Naive B cell (primary cell): ENCODE results near the gene VAV1. TPM values are rescaled to one million over a fixed set of nuclear protein-coding genes. Genes with fewer than 3 reads are reported as not detected.

Source experiments
- ATAC-seq, 2 donors: fragments of 150-1000 bp; cut with Tn5 transposase; 2 replicates each; pipeline ENCODE4 v1.10.0; 2021; ENCODE audit warnings: low read depth in 2 of 2, mild to moderate bottlenecking in 2 of 2, moderate library complexity in 2 of 2
- DNase-seq: peaks from one replicate; pipeline ENCODE4 v3.0.0; 2022
- H3K27ac Mint-ChIP-seq, 6 donors: one replicate each; pipeline ENCODE4 v1.8.0; 2020 to 2022; ENCODE audit warnings: mild to moderate bottlenecking in 6 of 6, mixed read lengths in 6 of 6, moderate library complexity in 5 of 6, inconsistent platforms in 2 of 6
- H3K27me3 Mint-ChIP-seq, 3 donors: one replicate each; pipeline ENCODE4 v1.8.0; 2021 to 2022; ENCODE audit warnings: mixed read lengths in 3 of 3, mild to moderate bottlenecking in 1 of 3
- H3K36me3 Mint-ChIP-seq, 2 donors: one replicate each; pipeline ENCODE4 v1.8.0; 2020 to 2022; ENCODE audit warnings: mixed read lengths in 2 of 2, inconsistent platforms in 1 of 2, mild to moderate bottlenecking in 1 of 2
- H3K4me1 Mint-ChIP-seq, 3 donors: one replicate each; pipeline ENCODE4 v1.8.0; 2020 to 2022; ENCODE audit warnings: mixed read lengths in 3 of 3, inconsistent platforms in 1 of 3, mild to moderate bottlenecking in 1 of 3, moderate library complexity in 1 of 3
- H3K4me3 Mint-ChIP-seq, 8 donors: one replicate each; pipeline ENCODE4 v1.8.0; 2020 to 2022; ENCODE audit warnings: mild to moderate bottlenecking in 8 of 8, mixed read lengths in 8 of 8, moderate library complexity in 8 of 8, inconsistent platforms in 2 of 8
- H3K9me3 Mint-ChIP-seq, 7 donors: one replicate each; pipeline ENCODE4 v1.8.0; 2020 to 2022; ENCODE audit warnings: mixed read lengths in 7 of 7, mild to moderate bottlenecking in 5 of 7, inconsistent platforms in 2 of 7, moderate library complexity in 1 of 7
- polyA plus RNA-seq, 6 donors: library from polyadenylated mRNA; unstranded; fragments of 300-500 nt; fragmentation: Illumina TruSeq; gene quantifications; one replicate each; pipeline ENCODE4 v1.2.3, GENCODE V29; 2021; ENCODE audit warnings: low read depth in 6 of 6

VAV1 gene
- polyA plus RNA-seq, 6 donors from 2014 or later: 17.9 to 34.0 (median 23.7) TPM

GRCh38 chr19:6847828-6848200, 75.3 kb downstream of the VAV1 start:
- no peaks in the 10 kb centered on the region for H3K9me3 Mint-ChIP-seq
- no peak for ATAC-seq
- no peak overlapping the region for H3K4me3 Mint-ChIP-seq
- H3K36me3 Mint-ChIP-seq: peaks cover 0 to 6% of the 10 kb centered on the region in 2 donors
- no peak for DNase-seq
- no peaks in the 10 kb centered on the region for H3K27me3 Mint-ChIP-seq
- H3K4me1 Mint-ChIP-seq: peaks cover 0 to 7% (median 0%) of the 10 kb centered on the region in 3 donors
- H3K27ac Mint-ChIP-seq: no peak overlapping the region

GRCh38 chr19:6848986-6849385, 76.5 kb downstream of the VAV1 start:
- Mint-ChIP-seq H3K4me1 (peaks cover 0 to 5% (median 3%) of the 10 kb centered on the region in 3 donors), H3K4me3 (no peak overlapping the region), H3K36me3 (peaks cover 0 to 9% of the 10 kb centered on the region in 2 donors), H3K27me3 (no peaks in the 10 kb centered on the region), H3K9me3 (no peaks in the 10 kb centered on the region), H3K27ac (no peak overlapping the region)
- ATAC-seq: no peak
- DNase-seq: no peak

GRCh38 chr19:6849876-6850275, 77.4 kb downstream of the VAV1 start:
- no peaks in the 10 kb centered on the region for H3K9me3 Mint-ChIP-seq
- DNase-seq (no peak), ATAC-seq (no peak)
- peak overlapping the region in 2 of 6 donors; percentile 37 to 67 for H3K27ac Mint-ChIP-seq
- no peak overlapping the region for H3K4me3 Mint-ChIP-seq
- H3K27me3 Mint-ChIP-seq: no peaks in the 10 kb centered on the region
- peaks cover 0 to 5% (median 2%) of the 10 kb centered on the region in 3 donors for H3K4me1 Mint-ChIP-seq
- H3K36me3 Mint-ChIP-seq: peaks cover under 1 to 18% of the 10 kb centered on the region in 2 donors

GRCh38 chr19:6851359-6851758, 78.9 kb downstream of the VAV1 start:
- no peak overlapping the region for H3K27ac Mint-ChIP-seq
- H3K4me1 Mint-ChIP-seq: peaks cover 2 to 5% (median 5%) of the 10 kb centered on the region in 3 donors
- DNase-seq (no peak), ATAC-seq (no peak)
- H3K9me3 Mint-ChIP-seq: no peaks in the 10 kb centered on the region
- peaks cover 10 to 31% of the 10 kb centered on the region in 2 donors for H3K36me3 Mint-ChIP-seq
- H3K27me3 Mint-ChIP-seq: no peaks in the 10 kb centered on the region
- no peak overlapping the region for H3K4me3 Mint-ChIP-seq

- no peaks in the 10 kb centered on the region for H3K9me3 Mint-ChIP-seq
- H3K36me3 Mint-ChIP-seq: peaks cover 14 to 38% of the 10 kb centered on the region in 2 donors
- H3K27me3 Mint-ChIP-seq: no peaks in the 10 kb centered on the region
- H3K27ac Mint-ChIP-seq: no peak overlapping the region
- no peak for DNase-seq
- H3K4me1 Mint-ChIP-seq: peaks cover 2 to 9% (median 5%) of the 10 kb centered on the region in 3 donors
- ATAC-seq: no peak
- no peak overlapping the region for H3K4me3 Mint-ChIP-seq
These were observed 79.5 kb downstream of the VAV1 start for GRCh38 chr19:6852001-6852400.

- Mint-ChIP-seq H3K4me1 (peaks cover 2 to 9% (median 5%) of the 10 kb centered on the region in 3 donors), H3K27ac (peak overlapping the region in 3 of 6 donors; percentile 52 to 93 (median 59)), H3K9me3 (no peaks in the 10 kb centered on the region), H3K36me3 (peaks cover 14 to 40% of the 10 kb centered on the region in 2 donors), H3K27me3 (no peaks in the 10 kb centered on the region), H3K4me3 (no peak overlapping the region)
- ATAC-seq (no peak), DNase-seq (no peak)
These were observed 81.4 kb downstream of the VAV1 start for GRCh38 chr19:6853868-6854267.

- ATAC-seq: no peak
- Mint-ChIP-seq H3K9me3 (no peaks in the 10 kb centered on the region), H3K4me3 (no peak overlapping the region), H3K36me3 (peaks cover 14 to 36% of the 10 kb centered on the region in 2 donors), H3K4me1 (peaks cover 0 to 9% (median 5%) of the 10 kb centered on the region in 3 donors), H3K27me3 (no peaks in the 10 kb centered on the region), H3K27ac (peak overlapping the region in 1 of 6 donors; percentile 78)
- DNase-seq: no peak
These were observed 82.2 kb downstream of the VAV1 start for GRCh38 chr19:6854758-6855157.

GRCh38 chr19:6856749-6857372, 84.4 kb downstream of the VAV1 start:
- Mint-ChIP-seq H3K4me3 (peak overlapping the region in 1 of 8 donors; percentile 2), H3K9me3 (no peaks in the 10 kb centered on the region), H3K27ac (peak overlapping the region in 4 of 6 donors; percentile 33 to 82 (median 56)), H3K4me1 (peaks cover 3 to 11% (median 9%) of the 10 kb centered on the region in 3 donors), H3K36me3 (peaks cover 14 to 34% of the 10 kb centered on the region in 2 donors), H3K27me3 (no peaks in the 10 kb centered on the region)
- ATAC-seq (no peak), DNase-seq (no peak)

- Mint-ChIP-seq H3K27me3 (no peaks in the 10 kb centered on the region), H3K4me3 (peak overlapping the region in 4 of 8 donors; percentile 30 to 88 (median 53)), H3K4me1 (peaks cover 13 to 15% (median 15%) of the 10 kb centered on the region in 3 donors), H3K9me3 (no peaks in the 10 kb centered on the region), H3K27ac (peak overlapping the region; percentile 73 to 96 (median 93)), H3K36me3 (peaks cover 1 to 4% of the 10 kb centered on the region in 2 donors)
- DNase-seq (no peak), ATAC-seq (no peak)
These were observed 89.3 kb downstream of the VAV1 start for GRCh38 chr19:6861683-6862286.

- ATAC-seq (peak; percentile 80 to 83), DNase-seq (peak; percentile 81)
- H3K9me3 Mint-ChIP-seq: no peaks in the 10 kb centered on the region
- H3K4me3 Mint-ChIP-seq: peak overlapping the region; percentile 82 to 94 (median 89)
- no peaks in the 10 kb centered on the region for H3K36me3 Mint-ChIP-seq
- H3K27me3 Mint-ChIP-seq: no peaks in the 10 kb centered on the region
- H3K27ac Mint-ChIP-seq: peak overlapping the region; percentile 57 to 95 (median 92)
- peaks cover 13 to 15% (median 14%) of the 10 kb centered on the region in 3 donors for H3K4me1 Mint-ChIP-seq
These were observed 90.2 kb downstream of the VAV1 start for GRCh38 chr19:6862673-6863078.

GRCh38 chr19:6864325-6864940, 91.9 kb downstream of the VAV1 start:
- ATAC-seq: no peak
- H3K4me3 Mint-ChIP-seq: peak overlapping the region in 2 of 8 donors; percentile 19 to 50
- H3K27ac Mint-ChIP-seq: peak overlapping the region in 2 of 6 donors; percentile 49 to 54
- no peaks in the 10 kb centered on the region for H3K9me3 Mint-ChIP-seq
- no peaks in the 10 kb centered on the region for H3K36me3 Mint-ChIP-seq
- no peaks in the 10 kb centered on the region for H3K27me3 Mint-ChIP-seq
- H3K4me1 Mint-ChIP-seq: peaks cover 13 to 15% (median 14%) of the 10 kb centered on the region in 3 donors
- DNase-seq: no peak

GRCh38 chr19:6865849-6866248, 93.3 kb downstream of the VAV1 start:
- ATAC-seq: no peak
- Mint-ChIP-seq H3K9me3 (no peaks in the 10 kb centered on the region), H3K36me3 (no peaks in the 10 kb centered on the region), H3K27me3 (no peaks in the 10 kb centered on the region), H3K4me3 (no peak overlapping the region), H3K4me1 (peaks cover 13 to 15% (median 14%) of the 10 kb centered on the region in 3 donors), H3K27ac (peak overlapping the region in 1 of 6 donors; percentile 69)
- no peak for DNase-seq

- H3K27ac Mint-ChIP-seq: peak overlapping the region in 1 of 6 donors; percentile 34
- ATAC-seq: no peak
- peaks cover 0 to 4% (median 0%) of the 10 kb centered on the region in 7 donors for H3K9me3 Mint-ChIP-seq
- H3K36me3 Mint-ChIP-seq: no peaks in the 10 kb centered on the region
- H3K4me1 Mint-ChIP-seq: peaks cover 10 to 14% (median 13%) of the 10 kb centered on the region in 3 donors
- no peaks in the 10 kb centered on the region for H3K27me3 Mint-ChIP-seq
- DNase-seq: no peak
- H3K4me3 Mint-ChIP-seq: no peak overlapping the region
These were observed 94.2 kb downstream of the VAV1 start for GRCh38 chr19:6866741-6867151.
